Renal cortex interstitium (tissue), 11 donors: Measurements from ENCODE around the gene C16orf86. TPM values are rescaled to one million over a fixed set of nuclear protein-coding genes. Genes with fewer than 3 reads are reported as not detected.

Experiments
- DNase-seq, 11 donors: peaks; one replicate each; pipeline ENCODE4 v3.0.0-alpha.2; 2013; ENCODE audit warnings: low read depth in 9 of 11, low spot score in 4 of 11; ENCODE audit errors: extremely low read depth in 1 of 11
- polyA plus RNA-seq, 3 donors: library from polyadenylated mRNA; unstranded; fragments of 120-200 nt; gene quantifications; one replicate each; pipeline ENCODE4 v1.2.1, GENCODE V29; 2013; ENCODE audit not compliant: insufficient read length in 3 of 3

C16orf86 gene
- polyA plus RNA-seq, 3 donors = 2.9 to 4.8 (median 4.1) TPM

DNA sequence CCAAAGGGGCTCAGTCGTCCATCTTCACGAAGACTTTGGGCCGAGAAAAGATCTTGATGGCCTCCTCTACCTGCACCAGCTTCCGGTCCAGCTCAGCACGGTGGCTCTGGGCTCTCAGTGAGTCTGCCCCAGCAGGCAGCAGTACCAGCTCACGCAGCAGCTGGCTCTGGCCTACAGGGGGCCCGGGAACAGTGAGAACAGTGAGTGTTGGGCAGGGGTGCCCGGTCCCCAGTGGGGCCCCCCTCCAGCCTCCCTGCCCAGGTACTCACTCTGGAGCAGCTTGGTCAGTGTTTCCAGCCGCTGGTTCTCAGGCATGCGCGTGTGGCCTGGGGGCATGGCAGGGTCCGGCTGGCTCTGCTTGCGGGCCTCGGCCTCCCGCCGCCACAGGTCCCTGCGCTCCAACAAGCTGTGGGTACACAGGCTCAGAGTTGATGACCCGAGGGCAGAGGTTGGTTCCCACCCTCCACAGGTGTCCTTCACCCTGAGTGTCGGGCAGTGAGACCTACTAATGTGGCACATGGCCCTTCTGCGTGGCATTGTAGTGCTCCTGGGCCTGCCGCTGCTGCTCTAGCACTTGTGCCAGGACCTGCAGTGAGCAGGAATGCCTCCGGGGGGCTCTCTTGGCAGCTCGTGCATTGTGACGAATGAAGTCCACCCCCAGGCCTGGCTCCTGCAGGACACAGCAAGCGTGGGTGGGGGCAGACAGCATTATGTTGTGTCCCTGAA lies 3.3 kb upstream of the C16orf86 start:
- DNase-seq = no peak

DNA sequence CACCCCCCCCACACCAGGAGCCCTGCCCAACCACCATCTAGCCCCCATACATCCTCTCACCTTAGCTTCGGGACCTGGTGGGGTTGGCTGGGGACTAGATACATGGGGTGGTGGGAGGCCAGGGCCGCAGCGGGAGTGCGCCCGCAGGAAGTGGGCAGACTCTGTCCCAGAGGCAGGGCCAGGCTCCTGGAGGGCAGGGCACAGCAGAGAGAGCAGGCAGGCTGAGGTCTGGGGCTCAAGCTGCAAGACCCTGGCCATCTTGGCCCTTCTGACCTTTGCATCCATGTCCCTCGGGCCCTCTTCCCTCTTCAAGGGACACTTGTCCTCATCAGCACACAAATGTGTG lies 2.8 kb upstream of the C16orf86 start:
- DNase-seq = no peak

DNA sequence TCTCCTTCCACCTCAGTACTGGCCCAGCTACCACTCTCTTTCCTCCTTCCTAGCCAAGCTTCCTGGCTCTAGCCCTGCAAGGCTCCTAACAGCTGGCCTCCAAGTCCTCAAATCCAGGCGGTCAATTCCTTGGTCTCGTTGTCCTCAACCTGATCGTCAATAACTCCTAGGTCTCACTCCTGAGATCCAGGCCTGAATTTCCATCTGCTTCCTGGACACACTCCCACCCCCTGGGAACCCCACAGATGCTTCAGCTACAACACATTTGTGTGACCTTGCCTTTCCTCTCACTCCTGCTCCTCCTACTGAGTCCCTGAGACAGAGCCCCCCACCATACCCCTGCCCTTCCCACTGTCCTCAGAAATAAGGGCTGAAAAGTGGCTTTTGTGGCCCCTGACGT lies 2.4 kb upstream of the C16orf86 start:
- no peak for DNase-seq

- no peak for DNase-seq
These were observed 1.7 kb upstream of the C16orf86 start for GRCh38 chr16:67664871-67665270.

DNA sequence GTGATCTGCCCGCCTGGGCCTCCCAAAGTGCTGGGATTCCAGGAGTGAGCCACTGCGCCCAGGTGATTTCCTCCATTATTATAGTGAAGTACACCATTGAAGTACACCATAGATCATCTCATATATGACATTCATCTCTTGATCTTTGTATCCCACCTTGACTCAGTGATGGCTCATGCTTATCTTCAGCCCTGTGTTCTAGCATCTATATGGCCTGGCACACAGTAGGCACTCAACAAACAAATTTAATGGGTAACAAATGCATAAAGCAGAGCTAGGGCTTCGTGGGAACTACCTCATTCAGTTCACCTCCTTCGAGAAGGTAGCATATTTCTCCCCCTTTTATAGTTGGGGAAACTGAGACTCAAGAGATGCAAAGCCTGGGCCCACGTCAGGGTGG lies 1.0 kb upstream of the C16orf86 start:
- no peak for DNase-seq

DNA sequence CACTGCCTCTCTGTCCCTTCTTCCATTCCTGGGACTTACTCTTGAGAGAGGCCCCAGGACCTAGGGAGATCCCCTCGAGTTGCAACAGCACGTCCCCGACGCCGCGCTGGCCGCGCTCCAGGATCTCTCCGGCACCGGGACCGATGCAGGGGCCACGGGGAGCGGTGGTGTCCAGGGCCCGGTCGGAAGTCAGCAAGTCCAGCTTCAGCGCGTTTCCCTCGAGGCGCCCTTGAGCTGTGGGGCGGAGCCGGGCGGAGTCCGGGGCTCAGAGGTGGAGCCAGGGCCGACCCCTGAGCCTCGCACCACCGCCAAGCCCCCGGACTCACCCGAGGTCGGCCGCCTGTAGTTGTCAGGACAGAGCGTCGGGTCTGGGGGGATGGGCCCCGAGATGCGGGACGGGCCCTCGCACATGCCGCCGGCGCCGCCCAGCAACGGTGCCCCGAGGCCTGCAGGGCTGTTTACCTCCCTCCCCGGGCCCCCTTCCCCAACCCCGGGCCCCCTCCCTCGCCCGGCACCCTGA lies 522 bp upstream of the C16orf86 start:
- DNase-seq = no peak

- no peak for DNase-seq
These were observed 821 bp downstream of the C16orf86 start for GRCh38 chr16:67667453-67667816.

DNA sequence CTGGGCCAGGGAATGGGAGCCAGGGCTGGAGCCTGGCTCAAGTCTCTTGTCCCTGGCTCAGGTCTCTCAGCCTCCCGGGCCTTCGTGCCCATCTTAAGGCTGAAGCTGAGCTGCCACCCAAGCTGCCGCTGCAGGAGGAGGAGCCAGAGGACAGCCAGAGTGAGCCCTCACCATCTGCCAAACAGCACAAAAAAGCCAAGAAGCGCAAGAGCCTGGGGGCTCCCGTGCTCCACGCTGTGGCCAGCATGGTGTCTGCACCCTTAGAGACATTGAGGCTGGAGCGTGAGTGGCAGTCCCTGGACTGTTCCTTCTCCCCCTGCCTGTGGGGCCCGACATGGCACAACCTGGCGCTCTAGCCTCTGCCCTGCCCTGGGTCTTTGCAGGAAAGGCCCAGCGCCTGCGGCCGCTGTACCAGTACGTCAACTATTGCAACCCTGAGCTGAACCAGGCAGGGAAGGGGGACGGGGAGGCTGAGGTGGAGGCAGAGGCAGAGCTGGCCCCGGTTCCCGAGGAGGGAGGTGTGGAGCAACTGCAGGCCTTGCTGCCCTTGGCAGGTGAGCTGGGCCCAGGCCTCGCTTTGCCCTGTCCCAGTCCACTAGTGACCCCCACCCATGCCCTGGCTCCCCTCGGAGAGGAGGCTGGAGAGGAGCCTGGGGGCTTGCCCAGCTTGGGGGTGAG lies 1.3 kb downstream of the C16orf86 start:
- peak; percentile 64 to 87 (median 79) for DNase-seq

- no peak for DNase-seq
These were observed 2.0 kb downstream of the C16orf86 start for GRCh38 chr16:67668495-67669157.

DNA sequence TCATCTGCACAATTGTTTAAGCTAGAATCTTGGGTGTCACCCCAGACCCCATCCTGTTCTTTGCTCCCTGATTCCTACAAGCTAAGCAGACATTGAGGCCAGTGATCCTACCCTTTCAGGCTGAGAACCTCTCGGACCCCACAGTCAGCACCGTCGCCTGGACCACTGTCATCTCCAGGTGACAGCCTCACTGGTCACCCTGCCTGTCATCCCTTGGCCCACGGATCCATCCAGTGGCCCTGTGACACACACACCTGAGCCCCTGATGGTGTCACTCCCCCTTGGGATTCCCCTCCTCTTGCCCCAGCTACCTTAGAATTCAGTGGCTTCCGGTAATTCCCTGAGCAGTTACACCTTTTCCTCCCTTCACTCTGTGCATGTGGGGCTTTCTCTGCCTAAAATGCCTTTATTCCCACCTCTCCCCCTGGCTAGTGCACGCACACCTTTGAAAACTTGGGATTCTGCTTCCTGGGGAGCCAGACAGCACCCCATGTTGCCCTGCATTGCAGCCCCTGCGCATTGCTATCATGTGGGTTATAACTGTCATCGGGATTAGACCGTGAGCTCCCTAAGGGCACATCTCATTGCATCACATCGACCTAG lies 3.0 kb downstream of the C16orf86 start:
- no peak for DNase-seq

DNA sequence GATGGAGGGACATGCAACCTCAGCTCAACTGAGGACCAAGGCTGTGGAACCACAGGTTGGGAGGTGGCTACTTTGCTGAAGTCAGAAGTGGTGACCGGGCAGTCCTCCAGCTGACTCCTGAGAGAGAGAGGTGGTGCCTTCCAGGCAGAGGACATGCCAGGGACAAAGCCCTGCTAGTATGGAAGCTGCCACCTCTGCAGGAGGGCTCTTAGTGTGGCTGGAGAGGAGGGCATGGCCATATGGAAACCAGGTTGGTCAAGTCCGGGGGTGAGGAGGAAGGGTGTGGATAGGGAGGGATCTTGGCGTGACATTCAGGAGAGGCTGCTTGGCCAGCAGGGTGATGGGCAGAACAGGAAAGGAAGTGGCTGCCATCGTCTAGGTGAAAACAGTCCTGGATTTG lies 5.7 kb downstream of the C16orf86 start:
- no peak for DNase-seq

GRCh38 chr16:67672739-67673662 lies 6.4 kb downstream of the C16orf86 start:
- no peak for DNase-seq

DNA sequence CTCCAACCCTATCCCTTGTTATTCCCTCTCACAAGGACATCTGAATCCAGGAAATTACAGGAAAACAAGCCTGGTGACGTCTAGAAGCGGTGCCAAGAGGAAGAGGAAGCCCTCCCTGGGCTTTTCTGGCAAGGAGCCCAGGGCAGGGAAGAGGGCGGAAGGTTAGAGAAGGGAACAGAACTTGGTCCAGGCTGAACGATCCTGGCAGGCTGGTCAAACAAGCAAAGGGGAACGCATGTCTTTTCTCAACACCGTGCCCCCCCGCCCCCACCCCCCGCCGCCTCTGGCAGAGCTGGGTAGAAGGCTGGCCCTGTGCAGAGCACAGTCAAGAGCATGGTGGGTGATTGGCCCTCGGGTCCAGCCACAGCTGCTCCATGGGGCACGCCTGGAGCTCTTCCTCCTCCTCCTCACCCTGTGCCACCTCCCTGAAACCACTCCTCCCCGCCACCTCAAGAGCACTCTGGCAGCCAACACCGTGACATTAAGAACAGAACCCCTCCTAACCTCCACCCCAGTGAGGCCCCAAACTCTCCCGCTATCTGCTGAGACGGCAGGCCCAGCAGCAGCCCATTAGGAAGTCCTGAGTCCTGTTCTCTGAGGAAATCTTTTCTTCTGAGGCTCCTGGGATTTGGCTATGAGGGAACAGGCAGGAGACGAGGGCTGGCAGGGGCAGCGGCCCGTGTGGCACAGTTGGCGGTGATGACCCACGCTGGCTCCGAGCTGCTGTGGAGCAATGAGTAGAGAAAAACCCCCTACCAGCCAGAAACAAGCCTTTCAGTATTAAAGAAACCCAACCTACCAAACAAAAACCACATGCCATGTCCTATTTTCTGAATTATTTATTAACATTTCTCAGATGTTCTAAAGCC lies 7.3 kb downstream of the C16orf86 start:
- DNase-seq = no peak

DNA sequence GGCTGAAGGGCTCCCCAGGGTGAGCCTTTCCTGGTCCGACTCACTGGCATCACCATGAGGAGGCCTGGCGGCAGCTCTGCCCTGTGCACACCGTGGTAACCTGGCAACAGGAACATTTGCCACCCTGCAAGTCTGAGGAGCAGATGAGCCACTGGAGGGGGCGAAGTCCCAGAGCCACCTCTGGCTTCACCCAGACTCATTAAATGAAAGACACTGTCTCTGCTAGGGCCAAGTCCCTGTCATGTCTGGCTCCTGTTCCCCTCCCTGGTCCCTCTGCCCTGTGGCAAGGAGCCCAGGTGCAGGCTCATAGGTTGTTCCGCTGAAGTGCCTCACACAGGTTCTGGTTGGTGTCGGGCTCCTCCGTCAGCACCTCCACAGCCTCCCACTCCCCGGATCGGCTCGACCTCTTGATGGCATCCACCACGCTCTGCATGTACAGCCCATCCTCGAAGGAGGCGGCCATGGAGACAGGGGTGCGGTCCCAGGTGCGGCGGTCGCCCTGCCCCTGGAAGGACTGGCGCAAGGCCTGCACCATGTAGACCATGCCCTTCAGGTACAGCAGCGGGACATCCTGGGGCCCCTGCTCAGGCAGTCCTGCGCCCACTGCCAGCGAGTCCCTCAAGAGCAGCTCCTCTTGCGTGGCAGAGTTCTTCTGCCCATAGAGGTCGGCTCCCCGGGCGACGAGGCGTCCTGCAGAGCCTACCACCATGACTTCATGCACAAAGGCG lies 8.4 kb downstream of the C16orf86 start:
- no peak for DNase-seq

DNA sequence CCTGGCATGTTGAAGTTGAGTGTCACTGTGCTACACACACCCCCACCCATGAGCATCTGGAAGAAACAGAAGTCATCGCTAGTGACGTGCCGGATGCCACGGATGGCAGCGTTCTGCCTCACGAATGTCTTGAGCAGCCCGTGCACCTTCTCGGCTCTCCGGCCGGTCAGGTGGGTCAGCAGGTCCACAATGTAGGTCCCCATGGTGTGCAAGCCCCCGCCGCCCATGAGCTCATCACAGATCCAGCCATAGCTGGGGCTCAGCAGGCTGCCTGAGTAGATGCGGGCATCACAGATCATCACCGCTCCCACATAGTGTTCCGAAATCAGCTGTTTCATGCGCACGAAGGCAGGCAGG lies 8.9 kb downstream of the C16orf86 start:
- DNase-seq = no peak

DNA sequence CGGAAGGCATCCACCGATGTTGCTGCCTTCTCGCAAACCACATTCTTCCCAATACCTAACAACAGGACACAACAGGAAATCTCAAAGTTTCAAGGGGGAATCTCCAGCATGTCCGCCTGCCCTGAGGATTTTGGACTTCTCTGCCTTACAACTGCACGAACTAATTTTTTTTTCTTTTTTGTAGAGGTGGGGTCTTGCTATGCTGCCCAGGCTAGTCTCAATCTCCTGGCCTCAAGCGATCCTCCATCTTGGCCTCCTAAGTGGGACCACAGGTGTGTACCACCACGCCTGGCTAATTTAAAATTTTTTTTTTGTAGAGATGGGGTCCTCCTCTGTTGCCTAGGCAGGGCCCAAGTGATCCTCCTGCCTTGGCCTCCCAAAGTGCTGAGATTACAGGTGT lies 9.4 kb downstream of the C16orf86 start:
- DNase-seq = no peak

DNA sequence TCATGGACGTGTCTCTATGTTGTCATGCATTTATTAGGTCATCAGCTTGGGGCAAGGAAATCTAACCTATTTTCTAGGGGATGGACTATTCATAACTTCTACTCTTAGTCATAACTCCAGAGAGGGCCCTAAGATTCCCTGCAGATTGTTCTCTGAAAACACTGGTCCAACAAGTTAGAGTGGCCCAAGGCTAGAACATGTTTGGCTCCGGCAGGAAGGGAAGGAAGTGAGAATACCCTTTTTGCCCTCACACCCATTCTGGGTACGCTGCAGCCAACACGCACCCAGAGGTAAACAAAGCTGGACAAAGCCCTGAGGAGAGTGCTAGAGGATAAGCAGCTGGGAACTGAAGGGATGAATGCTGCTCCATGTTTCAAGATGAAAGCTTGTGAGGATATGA lies 9.9 kb downstream of the C16orf86 start:
- DNase-seq = no peak
